OCI-M1 (cell line): Measurements from ENCODE around the gene GPR143.
"Not testable (repeated sequence)": the region's sequence is repeated elsewhere in the genome, so short reads cannot be mapped to it uniquely, and the experiment has no call there.

Experiments used
- DNase-seq: peaks from one replicate; lab custom pipeline; 2025; lab: John Stamatoyannopoulos, UW

Gene GPR143

DNA sequence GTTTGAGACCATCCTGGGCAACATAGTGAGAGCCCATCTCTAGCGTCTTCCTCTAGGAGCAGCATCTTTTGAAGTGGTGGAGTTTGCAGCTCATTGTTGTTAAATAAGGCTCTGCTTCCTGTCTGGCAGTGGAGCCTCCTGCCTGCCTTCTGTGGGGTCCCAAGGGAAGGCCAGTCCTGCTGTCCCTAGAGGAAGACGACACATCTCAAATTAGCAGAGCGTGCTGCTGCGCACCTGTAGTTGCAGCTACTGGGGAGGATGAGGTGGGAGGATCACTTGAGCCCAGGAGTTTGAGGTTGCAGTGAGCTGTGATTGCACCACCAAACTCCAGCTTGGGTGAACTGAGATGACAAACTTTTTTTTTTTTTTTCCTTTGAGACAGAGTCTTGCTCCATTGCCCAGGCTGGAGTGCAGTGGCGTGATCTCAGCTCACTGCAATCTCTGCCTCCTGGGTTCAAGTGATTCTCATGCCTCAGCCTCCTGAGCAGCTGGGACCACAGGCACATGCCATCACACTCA, 2.7 kb upstream of the GPR143 start:
- not testable (repeated sequence) for DNase-seq

GRCh38 chrX:9767375-9767774, 1.7 kb upstream of the GPR143 start:
- no peak for DNase-seq

DNA sequence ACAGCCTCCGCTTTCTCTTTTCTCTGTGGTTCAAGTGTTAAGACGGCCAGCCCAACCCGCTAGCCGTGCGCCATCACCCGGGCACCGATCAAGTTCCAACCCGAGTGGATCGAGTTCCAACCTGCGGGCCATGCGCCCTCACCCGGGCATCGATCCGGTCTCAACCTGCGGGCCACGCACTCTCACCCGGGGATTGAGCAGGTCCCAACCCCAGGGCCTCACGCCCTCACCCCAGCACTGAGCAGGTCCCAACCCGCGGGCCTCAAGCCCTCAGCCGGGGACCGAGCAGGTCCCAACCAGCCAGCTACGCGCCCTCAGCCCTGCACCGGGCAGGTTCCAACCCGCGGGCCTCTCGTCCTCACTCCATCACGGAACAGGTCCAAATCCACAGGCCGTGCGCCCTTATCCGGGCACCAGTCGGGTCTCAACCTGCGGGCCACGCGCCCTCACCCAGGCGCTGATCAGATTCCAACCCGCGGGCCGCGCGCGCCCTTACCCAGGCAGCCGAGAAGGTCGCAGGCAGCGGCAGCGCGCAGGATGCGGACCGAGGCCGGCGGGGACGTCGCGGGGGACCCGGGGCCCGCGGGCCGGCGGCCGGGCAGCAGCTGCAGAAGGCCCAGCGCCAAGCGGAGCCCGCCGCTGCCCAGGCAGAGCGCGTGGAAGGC, 443 bp downstream of the GPR143 start:
- no peak for DNase-seq

DNA sequence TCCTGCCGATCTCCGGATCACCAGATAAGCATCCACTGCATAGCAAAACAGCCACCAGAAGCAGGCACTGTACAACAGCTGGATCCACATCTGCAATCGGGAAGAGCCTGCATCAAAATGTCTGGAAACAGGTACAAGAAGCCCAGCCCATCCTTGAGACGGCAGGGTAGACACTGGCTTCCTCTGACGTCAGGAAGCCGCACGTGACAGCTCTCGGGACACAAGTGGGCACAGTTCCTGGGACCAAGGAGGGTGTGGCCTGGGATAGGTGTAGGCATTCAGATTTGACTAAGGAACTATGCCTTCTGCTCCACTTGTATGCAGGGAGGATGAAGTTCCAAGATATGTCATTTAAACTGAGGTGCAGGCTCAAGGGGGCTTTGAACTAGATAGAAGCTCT, 6.3 kb downstream of the GPR143 start:
- no peak for DNase-seq

DNA sequence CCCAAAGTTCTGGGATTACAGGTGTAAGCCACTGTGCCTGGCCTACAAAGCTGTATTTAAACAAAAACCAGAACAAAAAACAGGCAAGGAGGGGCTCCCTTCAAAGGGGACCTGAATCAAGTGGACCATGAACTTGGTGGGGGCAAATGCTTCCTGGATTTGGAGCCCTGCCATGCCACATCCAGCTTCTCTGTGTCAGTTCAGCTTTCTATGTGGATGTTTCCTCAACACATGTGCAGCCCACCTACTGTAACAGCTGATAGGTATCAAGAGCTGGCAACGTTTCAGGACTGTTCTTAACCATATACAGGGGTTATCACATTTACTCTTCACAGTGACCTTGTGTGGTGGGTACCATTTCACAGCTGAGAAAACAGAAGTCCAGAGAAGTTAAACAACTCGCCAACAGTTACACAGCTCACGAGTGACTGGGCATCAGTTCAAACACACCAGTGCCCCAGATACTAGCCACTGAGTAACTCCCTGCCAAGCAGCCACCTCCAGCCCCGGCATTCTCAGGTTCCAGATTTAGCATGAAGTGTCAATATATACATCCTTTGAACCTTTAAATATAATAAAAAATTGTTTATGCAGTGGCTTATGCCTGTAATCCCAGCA, 7.5 kb downstream of the GPR143 start:
- no peak for DNase-seq

GRCh38 chrX:9757366-9757765, 8.3 kb downstream of the GPR143 start:
- no peak for DNase-seq

- no peak for DNase-seq
Observed at GRCh38 chrX:9749146-9749692, 16.4 kb downstream of the GPR143 start.

DNA sequence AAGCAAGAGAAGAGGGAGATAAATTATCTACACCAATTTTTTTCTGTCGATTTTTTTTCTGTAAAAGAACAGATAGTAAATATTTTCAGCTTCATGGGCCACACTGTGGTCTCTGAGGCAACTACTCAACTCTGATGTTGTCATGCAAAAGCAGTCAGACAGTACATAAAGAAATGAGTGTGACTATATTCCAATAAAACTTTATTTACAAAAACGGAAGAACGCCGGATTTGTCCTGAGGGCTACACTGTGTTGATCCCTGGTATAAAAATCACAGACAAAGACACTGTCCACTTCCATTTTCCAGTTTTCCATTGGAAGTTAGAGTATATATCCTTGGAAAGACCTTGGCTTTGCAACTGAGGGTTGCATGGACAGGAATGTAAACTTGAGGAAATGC, 18.0 kb downstream of the GPR143 start:
- no peak for DNase-seq

DNA sequence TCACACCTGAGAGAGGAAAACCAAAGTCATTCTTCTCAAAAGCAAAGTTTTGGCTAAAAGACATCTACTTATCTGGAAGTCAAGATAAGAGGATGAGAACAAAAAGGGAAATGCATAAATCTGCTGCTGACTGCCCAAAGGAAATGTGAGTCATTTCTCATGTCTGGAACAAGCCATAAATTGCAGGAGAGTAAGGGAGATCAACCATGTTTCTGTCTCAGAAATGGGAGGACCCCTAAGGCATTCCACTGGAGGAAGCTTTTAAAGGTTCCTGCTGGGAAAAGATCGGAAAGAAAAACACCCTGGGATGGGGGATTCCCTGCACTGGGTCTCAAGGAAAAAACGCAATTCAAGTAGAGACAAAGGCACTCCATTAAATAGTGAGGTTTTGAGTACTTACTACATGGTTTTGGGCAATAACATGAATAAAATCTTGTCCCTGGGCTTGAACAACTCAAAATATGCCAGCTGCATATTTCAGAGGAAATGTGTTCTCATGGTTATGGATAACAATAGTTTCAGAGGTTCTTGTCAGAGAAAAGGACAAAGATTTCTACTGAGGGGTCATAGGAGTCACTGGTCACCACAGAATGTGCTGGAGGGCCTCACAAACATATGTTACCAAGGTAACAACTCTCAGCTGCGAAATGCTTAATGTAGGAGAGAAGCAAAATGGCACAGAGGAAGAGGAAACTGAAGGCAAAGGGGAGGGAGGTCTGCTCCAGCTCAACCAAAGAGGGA, 19.3 kb downstream of the GPR143 start:
- DNase-seq = peak; percentile 47

DNA sequence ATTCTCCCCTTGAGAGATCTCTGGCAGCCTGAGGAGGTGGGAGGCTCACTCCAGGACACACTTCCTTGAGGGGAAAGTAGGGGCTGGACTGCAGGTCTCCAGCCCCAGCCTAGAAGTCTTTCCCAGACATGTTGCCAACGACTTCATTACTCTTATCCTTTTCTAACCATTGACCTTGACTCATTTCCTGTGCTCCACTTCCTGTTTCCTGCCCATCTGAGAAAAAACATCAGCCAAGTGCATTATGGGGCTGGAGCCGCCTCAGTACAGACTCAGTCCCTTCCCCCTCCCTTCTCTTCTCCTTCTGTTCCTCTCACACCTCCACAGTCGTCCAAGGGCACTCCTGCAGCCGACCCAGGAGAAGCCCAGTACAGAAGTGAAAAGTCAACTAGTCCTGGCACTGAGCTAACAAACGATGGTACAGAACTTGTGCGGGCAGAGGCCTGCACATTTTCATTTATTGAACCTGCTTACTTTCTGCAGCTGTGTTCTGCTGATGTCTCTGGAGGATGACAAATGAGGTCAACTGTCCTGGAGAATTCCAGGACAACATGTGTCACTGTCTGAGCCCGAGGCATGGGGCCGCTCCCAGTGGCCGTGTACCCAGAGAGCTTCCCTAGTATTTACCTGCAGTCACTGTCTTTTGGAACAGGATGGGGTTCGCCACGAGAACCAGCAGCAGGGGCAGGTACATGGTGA, 20.1 kb downstream of the GPR143 start:
- no peak for DNase-seq

- DNase-seq = no peak
Observed at GRCh38 chrX:9739130-9739529, 26.5 kb downstream of the GPR143 start.

DNA sequence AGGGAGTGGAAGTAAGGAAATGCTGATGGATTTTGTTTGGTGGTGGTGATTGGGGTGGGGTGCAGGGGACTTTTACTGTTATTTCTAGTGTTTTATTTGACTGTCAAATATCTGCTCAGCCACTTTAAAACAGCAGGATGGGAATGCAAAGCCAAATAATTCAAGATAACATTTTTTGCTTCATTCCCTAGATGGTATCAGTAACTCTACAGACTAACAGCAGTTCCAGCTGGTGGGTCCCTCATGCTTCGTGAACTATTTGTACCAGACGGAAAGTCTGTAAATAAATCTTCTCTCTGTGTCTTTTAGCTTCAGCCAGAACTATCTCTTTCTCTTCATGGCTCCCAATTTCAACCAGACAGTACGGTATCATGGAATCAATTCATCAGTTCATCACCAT, 27.5 kb downstream of the GPR143 start:
- no peak for DNase-seq

- no peak for DNase-seq
Observed at GRCh38 chrX:9737363-9737762, 28.3 kb downstream of the GPR143 start.

DNA sequence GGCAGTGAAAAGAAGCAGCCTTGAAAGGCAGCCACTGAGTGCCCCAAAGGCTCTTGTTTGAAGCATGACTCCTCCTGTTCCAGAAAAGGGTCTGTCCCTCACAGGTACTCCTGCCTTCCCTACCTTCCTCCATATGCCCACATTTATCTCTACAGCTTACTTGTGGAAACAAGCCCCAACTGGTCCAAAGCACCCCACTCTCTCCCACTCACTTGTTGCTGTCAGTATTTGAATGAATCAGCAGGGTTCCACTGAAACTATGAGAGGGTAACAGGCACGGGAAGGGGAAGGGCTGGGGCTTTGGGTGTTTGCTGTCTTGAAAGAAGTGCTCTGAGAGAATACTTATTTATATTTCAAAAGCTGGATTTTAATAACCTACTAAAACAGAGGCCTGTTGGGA, 34.9 kb downstream of the GPR143 start:
- DNase-seq = no peak

DNA sequence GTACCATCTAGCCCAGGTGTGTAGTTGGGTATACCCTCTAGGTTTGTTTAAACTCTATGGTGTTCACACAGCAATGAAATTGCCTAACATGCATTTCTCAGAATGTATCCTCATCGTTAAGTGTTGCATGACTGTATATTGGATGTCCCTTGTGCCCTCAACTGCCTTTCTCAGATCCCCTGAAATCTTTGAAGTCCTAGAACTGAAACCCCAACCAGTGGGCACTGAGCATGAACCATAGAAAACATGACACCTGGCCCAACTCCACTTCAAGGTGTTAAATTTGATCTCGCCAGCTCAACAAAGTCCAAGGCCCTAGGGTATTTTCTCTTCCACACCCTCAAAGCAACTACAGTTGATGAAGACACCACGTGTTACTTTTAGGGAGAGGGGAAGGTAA, 35.6 kb downstream of the GPR143 start:
- no peak for DNase-seq

- DNase-seq = no peak
Observed at GRCh38 chrX:9729171-9729885, 36.3 kb downstream of the GPR143 start.

- peak; percentile 24 for DNase-seq
Observed at GRCh38 chrX:9728261-9728660, 37.4 kb downstream of the GPR143 start.

GRCh38 chrX:9724711-9725110, 40.9 kb downstream of the GPR143 start:
- DNase-seq = no peak

DNA sequence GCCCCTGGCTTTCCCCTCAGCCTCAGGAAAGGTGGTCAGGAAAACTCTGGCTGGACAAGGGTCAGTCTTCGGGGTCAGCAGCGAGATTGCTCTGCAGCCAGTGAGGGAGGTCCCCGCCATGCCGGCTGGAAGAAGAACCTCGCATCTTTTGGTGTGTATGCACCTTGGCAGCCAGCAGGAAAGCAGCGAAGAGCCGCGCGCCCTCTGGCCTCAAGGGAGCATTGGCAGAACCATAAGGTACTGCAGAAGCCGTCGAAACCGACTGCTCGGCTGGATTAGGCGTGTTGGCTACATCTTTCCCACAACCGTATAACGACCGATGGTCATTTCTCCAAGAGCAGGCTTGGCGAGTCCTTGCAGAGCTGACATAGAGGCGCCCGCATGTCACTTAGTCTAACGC, 48.3 kb downstream of the GPR143 start:
- no peak for DNase-seq

- DNase-seq = no peak
Observed at GRCh38 chrX:9710332-9710731, 55.3 kb downstream of the GPR143 start.

DNA sequence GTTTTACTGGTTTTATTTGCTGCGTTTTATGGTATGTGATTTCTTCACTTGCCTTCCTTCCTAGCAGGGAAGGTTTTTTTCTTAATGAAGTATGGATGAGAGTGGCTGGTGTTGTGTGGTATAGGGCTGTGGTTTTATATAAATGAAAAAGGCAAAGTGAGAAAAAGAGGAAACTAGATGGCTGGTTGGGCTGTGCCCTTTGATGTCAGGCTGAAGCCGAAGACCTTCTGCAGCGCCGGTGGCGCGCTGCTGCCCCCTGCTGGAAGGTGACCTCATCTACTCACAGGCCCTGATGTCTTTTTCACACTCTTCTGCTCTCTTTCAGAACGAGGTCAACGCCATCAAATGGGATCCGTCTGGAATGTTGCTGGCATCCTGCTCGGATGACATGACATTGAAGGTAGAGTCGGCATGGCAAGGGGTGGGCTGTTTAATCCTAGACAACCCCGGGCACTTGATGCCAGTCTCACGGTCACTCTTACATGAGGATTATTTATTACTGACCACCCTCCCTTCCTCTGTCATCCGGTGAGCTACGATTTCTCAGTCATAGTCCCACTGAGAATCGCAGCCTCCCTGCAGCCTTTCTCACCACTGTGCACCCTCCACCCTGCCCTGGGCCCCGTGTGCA, 56.6 kb downstream of the GPR143 start:
- peak; percentile 87 for DNase-seq
